HG03064 (cell line): ENCODE results near the gene PLPP3.

Experiments
- ATAC-seq: cut with Tn5 transposase; IDR thresholded peaks from one replicate; pipeline ENCODE4 v1.9.1; 2021; ENCODE audit warnings: low read depth; ENCODE audit not compliant: unreplicated experiment

The PLPP3 gene

DNA sequence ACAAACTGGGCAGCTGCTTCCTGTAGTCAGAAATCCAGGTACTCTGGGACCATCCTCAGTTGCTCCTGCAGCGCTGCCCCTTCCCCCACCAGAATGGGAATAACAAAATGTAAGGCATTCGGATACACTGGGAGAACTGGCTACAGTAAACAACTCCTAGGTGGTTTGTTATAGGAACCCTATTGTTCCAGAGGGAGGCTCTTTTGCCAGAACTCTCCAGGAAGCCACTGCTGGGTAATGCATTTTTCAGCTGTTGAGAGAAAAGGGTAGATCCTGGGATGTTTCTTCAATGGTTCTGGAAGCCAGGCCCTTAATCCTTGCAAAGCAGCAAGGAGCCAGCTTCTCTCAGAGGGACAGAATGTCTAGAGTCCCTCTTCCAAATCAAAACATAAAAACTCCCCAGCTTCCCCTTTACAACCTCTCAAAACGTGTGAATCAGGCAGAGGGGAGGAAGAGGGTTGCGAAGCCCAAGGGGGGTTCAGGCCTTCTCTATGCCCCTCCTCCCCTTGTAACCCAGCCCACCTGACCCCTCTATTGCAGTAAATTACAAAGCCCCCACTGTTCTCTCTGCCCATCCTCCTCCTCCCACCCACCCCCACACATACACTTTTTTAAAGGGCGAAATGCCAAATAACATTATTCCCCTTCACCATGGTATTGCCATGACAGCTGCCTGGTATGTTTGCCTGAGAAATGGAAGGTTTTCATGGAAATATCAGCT is 29.1 kb downstream of the PLPP3 start:
- no peak for ATAC-seq

GRCh38 chr1:56548571-56548970 is 30.8 kb downstream of the PLPP3 start:
- ATAC-seq: no peak

- no peak for ATAC-seq
These were observed 31.4 kb downstream of the PLPP3 start for GRCh38 chr1:56547977-56548376.

- no peak for ATAC-seq
These were observed 31.9 kb downstream of the PLPP3 start for GRCh38 chr1:56547473-56547872.

- no peak for ATAC-seq
These were observed 33.7 kb downstream of the PLPP3 start for GRCh38 chr1:56545711-56546110.

- no peak for ATAC-seq
These were observed 35.4 kb downstream of the PLPP3 start for GRCh38 chr1:56543783-56544612.

- ATAC-seq: no peak
These were observed 36.7 kb downstream of the PLPP3 start for GRCh38 chr1:56542651-56543050.

DNA sequence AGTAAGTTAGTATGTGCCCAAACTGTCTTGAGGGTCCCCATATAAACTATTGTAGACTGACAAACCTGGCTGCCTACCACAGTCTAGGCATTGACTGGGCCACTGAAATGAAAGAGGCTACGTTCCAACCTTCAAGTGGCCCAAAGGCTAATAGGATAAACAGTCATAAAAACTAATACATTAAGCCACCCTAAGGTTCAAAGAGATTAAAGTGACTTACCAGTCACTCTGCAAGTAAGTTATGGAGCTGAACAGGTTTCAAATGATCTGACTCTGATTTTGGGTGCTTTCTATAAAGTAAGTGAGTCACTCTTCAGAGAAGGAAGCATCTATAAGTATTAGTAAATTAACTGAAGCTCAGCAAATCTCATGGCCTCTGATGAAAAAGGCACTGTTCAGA is 38.0 kb downstream of the PLPP3 start:
- no peak for ATAC-seq

DNA sequence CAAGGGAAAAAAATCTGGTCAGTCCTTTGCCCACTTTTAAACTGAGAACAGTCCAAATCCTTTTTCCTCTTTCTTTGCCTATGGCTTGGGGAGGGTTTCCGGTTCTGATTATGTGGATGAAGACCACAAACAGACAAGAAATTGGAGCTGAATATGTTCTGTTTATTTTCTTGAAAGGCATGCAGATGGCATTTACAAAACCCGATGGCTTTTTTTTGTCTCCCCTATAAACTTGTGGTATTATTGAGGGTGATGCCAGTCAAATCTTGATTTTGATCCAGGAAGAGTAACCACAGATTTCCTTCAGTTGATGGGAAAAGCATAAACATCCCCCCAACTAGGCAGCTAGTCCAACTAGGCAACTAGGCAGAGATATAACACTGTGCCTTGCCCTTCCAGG is 38.9 kb downstream of the PLPP3 start:
- no peak for ATAC-seq

DNA sequence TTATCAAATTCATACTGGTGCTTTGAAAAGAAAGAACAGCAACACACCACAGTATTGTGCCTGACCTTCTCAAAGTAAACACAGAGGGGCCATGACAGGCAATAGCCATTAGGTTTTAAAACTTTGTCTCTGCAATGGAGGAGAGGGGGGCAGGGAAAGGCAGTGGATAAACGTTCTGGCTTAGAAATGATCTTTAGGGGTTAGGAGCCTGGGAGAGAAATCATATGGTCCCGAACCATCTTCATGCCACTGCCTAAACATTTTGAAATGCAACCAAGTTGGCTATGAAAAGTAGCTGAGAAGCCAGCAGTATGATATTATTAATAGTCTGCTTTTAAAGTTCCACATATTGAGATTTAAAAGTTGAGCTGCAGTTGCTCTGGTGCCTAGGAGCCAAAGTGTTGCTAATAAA is 39.8 kb downstream of the PLPP3 start:
- no peak for ATAC-seq

- ATAC-seq: no peak
These were observed 40.8 kb downstream of the PLPP3 start for GRCh38 chr1:56538532-56538931.

DNA sequence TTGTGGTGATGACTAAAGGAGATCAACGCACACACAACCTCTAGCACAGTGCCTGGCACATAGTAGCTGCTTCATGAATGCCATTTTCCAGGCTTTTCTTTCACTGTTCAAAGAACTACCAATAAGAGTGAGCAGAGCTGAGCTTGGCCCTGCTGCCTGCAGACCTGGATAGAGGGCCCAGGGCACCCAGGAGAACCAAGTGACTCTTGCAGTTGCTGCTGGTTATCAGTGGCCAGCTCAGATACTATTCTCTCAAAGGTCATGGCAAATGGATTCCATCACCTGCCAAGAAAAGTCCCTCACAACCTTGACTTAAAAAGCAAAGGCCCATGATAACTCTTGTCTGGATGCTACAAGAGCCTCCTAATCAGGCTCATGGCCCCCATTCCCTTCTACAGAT is 41.7 kb downstream of the PLPP3 start:
- ATAC-seq: no peak

GRCh38 chr1:56535939-56536338 is 43.4 kb downstream of the PLPP3 start:
- ATAC-seq: no peak

DNA sequence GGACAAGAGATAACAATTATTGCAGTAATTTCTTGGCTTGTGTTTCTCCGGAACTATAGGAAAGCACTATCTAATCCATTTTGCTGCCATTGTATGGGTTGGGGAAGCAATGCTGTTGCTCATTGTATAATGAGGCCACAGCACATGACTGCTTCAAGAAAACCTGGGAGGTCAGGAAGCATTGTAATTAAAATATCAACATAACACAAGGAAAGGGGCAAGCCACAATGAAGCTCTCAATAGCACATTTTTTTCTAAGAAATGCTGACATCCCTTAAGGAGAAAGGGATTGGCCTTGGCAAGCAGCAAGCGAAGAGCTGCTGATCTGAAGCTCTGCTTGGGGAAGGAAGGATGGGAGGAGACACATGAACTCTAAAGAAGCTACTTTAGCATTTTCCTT is 44.0 kb downstream of the PLPP3 start:
- no peak for ATAC-seq

GRCh38 chr1:56534130-56534651 is 45.2 kb downstream of the PLPP3 start:
- no peak for ATAC-seq

GRCh38 chr1:56533621-56534020 is 45.7 kb downstream of the PLPP3 start:
- no peak for ATAC-seq

DNA sequence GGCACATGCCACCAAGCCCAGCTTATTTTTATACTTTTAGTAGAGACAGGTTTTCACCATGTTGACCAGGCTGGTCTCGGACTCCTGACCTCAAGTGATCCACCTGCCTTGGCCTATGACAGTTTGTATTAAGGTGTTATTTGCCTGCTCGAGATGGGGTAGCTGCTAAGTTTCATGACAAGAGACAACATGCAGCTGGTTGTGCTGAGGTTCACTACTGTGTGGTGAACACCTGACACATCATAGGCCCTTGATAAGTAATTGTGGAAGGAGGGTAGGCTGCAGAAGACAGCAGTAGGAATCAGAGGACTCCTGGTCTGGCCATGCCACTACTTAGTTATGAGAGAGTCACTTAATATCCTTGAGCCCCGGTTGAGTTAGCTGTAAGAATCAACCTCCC is 46.2 kb downstream of the PLPP3 start:
- ATAC-seq: no peak

GRCh38 chr1:56532350-56532683 is 47.0 kb downstream of the PLPP3 start:
- no peak for ATAC-seq

DNA sequence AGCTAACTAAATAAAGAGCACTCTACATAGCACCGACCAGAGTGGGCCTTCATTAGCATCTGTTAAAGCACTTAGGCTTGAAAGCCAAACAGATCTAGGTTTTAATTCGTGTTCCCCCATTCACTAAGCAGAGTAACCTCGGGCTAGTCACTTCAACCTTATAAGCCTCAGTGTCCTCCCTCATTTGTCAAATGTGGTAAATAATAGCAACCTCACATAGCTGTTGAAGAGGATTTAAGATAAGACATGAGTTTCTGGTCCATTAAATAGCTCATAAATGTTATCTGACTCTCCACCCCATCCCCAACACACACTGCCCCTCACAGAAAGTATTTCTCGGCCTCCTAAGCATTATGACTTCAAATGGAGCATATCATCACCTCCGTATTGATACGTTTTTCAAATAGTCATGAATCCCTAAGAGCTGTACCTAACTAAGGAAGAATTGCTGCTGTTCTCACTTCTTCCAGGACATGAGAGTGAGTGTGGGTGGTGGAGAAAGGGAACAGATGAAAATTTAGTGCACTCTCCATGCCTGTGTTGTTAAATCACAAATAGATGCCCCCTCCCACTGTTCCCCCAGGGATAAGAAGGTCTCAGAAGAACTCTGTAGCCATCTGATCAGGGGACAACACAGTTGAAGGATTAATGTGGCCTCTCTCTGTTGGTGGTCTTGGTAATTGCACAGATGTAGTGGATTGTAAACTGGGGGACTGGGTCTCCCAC is 47.6 kb downstream of the PLPP3 start:
- ATAC-seq: no peak

DNA sequence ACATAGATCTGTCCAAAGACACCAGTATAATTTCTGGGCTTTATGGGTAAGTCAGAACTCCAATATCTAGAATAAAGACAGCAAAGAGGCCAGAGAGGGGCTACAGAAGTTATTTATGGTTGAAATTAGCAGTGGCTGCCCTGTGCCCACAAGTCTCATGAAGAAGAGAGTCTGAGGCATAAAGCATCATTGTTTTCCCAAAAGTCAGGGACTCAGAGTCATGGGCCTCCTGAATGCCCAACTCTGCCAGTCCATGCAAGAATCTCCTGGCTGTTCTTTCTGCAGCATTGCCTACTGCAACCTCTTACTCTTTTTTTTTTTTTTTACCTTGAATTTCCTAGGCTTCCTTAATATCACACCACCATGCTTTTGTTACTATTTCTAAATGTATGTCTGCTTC is 49.6 kb downstream of the PLPP3 start:
- no peak for ATAC-seq

DNA sequence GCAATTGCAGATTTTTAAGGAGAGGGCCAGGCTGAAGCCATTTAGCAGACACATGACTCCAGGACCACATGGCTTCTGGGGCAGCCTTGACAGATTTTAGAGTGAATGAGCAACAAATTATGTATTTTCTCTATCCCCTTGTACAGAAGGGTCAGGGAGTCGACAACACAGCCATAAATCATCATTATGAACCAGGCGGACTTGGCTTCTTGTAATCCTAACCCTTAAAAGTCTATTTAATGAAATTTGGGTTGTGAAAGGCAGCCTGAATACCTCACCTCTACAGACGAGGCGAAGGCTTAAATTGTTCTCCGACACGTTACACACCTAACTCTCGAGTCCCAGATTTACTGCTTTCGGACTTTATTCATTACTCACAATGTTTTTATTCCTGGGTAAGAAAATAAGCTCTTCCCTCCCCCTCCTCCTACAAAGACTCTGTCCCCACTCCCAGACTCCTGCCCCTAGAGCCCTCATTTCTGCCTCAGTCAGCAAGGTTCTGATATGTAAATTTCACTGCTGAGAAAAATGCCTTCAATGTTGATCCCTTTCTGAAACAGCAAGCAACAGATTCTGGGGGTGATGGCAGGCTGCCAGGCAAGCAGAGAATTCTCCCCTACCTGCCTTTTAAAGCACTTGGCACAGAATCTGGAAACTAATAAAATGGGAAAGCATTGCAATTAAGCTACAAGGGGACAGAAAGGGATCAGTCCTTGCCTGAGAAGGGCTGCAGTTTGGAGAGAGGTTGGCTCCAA is 51.6 kb downstream of the PLPP3 start:
- no peak for ATAC-seq
